NCI-H2029 (cell line): Measurements from ENCODE around the gene SEPSECS.
"Not testable (repeated sequence)": the region's sequence is repeated elsewhere in the genome, so short reads cannot be mapped to it uniquely, and the experiment has no call there.

Experiments
- DNase-seq: peaks from one replicate; lab custom pipeline; 2025; lab: John Stamatoyannopoulos, UW

The SEPSECS gene

GRCh38 chr4:25109511-25109910, 50.7 kb downstream of the SEPSECS start:
- DNase-seq, result no peak

- no peak for DNase-seq
Observed at GRCh38 chr4:25108556-25108955, 51.7 kb downstream of the SEPSECS start.

GRCh38 chr4:25107827-25108516, 52.3 kb downstream of the SEPSECS start:
- DNase-seq, result peak; percentile 90

- no peak for DNase-seq
Observed at GRCh38 chr4:25106363-25107151, 53.7 kb downstream of the SEPSECS start.

GRCh38 chr4:25104591-25104990, 55.7 kb downstream of the SEPSECS start:
- DNase-seq, result no peak

GRCh38 chr4:25103418-25103817, 56.8 kb downstream of the SEPSECS start:
- DNase-seq, result no peak

GRCh38 chr4:25101836-25102235, 58.4 kb downstream of the SEPSECS start:
- peak; percentile 64 for DNase-seq

- no peak for DNase-seq
Observed at GRCh38 chr4:25100710-25101109, 59.5 kb downstream of the SEPSECS start.

GRCh38 chr4:25100021-25100555, 60.2 kb downstream of the SEPSECS start:
- no peak for DNase-seq

- DNase-seq, result peak; percentile 81
Observed at GRCh38 chr4:25098964-25099891, 61.0 kb downstream of the SEPSECS start.

GRCh38 chr4:25096981-25097443, 63.2 kb downstream of the SEPSECS start:
- DNase-seq, result no peak

GRCh38 chr4:25096251-25096980, 63.8 kb downstream of the SEPSECS start:
- DNase-seq, result no peak

GRCh38 chr4:25095837-25096236, 64.4 kb downstream of the SEPSECS start:
- no peak for DNase-seq

- no peak for DNase-seq
Observed at GRCh38 chr4:25092139-25092538, 68.1 kb downstream of the SEPSECS start.

- DNase-seq, result no peak
Observed at GRCh38 chr4:25090516-25090915, 69.7 kb downstream of the SEPSECS start.

GRCh38 chr4:25089051-25089763, 71.0 kb downstream of the SEPSECS start:
- DNase-seq, result no peak

GRCh38 chr4:25088093-25088952, 71.9 kb downstream of the SEPSECS start:
- no peak for DNase-seq

- DNase-seq, result no peak
Observed at GRCh38 chr4:25085671-25086070, 74.6 kb downstream of the SEPSECS start.

GRCh38 chr4:25083441-25083840, 76.8 kb downstream of the SEPSECS start:
- not testable (repeated sequence) for DNase-seq
